Sigmoid colon (tissue), 3 donors: ENCODE measurements around the gene FAM229B.

ENCODE experiments used
- CTCF ChIP-seq, 4 experiments: fragments of 450-650 bp in 3 of 4; fragments of 200-600 bp in 1 of 4; IDR thresholded peaks; one replicate each; pipeline ENCODE4 v1.5.1; 2016 to 2019; ENCODE audit warnings: antibody characterized with exemption in 4 of 4, mild to moderate bottlenecking in 3 of 4, moderate library complexity in 2 of 4
- POLR2A ChIP-seq, 2 donors: fragments of 450-650 bp; IDR thresholded peaks; one replicate each; pipeline ENCODE4 v1.6.1; 2016; ENCODE audit warnings: antibody characterized with exemption in 2 of 2, mild to moderate bottlenecking in 2 of 2, moderate library complexity in 2 of 2

DNA sequence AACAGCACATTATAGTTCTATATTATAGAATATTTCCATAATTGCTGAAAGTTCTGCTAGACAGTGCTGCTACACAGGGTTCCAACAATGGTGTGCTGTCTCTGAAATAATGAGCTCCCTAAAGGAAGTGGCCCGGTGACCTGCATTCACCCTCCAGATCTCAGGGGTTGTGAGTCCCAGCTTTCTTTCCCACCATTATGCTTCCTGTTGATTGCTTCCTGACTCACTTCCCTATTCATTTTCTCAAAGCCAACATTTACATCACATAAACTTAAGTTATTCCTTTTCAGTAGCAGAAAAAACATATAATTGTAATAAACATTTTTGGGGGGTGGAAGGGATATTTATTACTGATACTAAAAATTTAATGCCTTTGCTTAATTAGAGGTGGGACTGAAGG lies 46.4 kb upstream of the FAM229B start:
- no peak for TF ChIP-seq CTCF (IDR thresholded peaks at IDR 0.05)
- no peak for TF ChIP-seq POLR2A (IDR thresholded peaks at IDR 0.05)
